GM12892 (cell line): Measurements from ENCODE around the gene CLEC19A.

Experiments
- POLR2A ChIP-seq: IDR thresholded peaks from 2 replicates; pipeline ENCODE4 v1.6.1; 2011; ENCODE audit warnings: low read depth, low read length, control low read depth
- POLR2AphosphoS5 ChIP-seq: IDR thresholded peaks from 2 replicates; pipeline ENCODE4 v1.6.1; 2011; ENCODE audit warnings: low read depth, low read length, control low read depth
- TAF1 ChIP-seq: IDR thresholded peaks from 2 replicates; pipeline ENCODE4 v1.6.1; 2011; ENCODE audit warnings: low read depth, mild to moderate bottlenecking, control low read depth, low read length, borderline replicate concordance

DNA sequence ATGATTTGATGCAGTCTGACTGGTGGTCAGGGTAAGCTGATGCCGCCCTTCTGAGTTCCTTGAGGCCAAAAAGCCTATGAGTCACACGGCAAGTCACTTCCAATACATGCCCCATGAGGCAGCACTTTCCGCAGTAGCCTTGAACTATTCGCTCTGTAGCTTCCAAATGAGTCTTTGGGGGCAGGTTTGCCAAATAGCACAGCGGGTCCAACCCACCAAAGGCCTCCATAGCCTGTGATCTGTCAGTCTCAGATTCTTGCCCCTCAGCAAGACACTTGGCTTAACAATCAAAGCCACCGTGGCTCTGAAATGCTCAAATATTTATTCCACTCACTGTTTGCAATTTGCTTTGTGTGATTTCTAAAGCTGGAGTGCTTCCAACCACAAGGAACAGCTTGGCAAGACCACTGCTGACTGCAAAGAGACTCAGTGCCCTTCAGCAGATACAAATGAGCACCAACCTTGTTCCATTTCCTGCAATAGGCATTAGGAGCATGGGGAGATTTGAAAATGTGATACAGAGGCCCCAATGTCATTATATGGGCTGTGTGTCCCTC lies 45.4 kb downstream of the CLEC19A start:
- no peak for TF ChIP-seq POLR2A
- TF ChIP-seq POLR2AphosphoS5: no peak
- TF ChIP-seq TAF1: no peak
